PFSK-1 (cell line): ENCODE results near the gene DCLK2.

Source experiments
- REST ChIP-seq, 2 experiments: IDR thresholded peaks; 2 replicates each; pipeline versions ENCODE4 v1.6.1 to v1.8.0; 2011 to 2012; ENCODE audit warnings: low read depth in 2 of 2, low read length in 2 of 2, control low read depth in 1 of 2, inconsistent platforms in 1 of 2, mild to moderate bottlenecking in 1 of 2, moderate library complexity in 1 of 2; ENCODE audit not compliant: insufficient read depth in 1 of 2
- SIN3A ChIP-seq: IDR thresholded peaks from 2 replicates; pipeline ENCODE4 v1.6.1; 2012; ENCODE audit warnings: mild to moderate bottlenecking, low read length, moderate library complexity, borderline replicate concordance; ENCODE audit not compliant: insufficient read depth
- TAF1 ChIP-seq: IDR thresholded peaks from 2 replicates; pipeline ENCODE4 v1.6.1; 2012; ENCODE audit warnings: low read length, control low read depth, borderline replicate concordance; ENCODE audit not compliant: insufficient read depth

DNA sequence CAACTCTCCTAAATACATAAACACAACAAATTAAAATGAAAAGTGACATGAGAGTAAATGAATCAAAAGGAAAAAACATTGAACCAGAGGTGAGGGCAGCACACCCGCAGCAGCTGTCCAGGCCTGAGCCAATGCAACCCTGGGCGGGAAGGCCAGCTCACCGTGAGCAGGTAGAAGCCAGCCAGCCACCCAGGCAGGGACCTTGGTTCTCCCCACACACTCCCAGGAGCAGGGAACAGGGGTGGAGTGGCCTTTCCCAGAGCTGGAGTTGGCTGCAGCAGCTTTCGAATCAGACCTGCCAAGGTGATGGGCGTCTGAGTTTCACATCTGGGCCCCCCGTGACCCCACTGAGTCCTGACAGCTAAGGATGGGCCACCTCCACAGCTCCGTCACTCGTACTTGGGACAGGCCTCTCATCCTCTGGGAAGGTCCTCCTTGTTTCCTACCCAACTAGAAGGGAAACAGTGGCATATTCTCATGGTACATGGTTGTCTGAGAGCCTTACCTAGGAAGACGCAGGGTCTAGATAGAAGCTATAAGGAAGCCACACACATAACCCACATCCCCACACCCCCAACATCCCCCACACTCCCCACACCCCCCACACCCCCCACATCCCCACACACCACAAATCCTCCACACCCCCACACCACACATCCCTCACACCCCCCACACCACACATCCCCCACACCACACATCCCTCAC is 172.2 kb downstream of the DCLK2 start:
- no peak for TF ChIP-seq REST (IDR thresholded peaks at IDR 0.05; ENCODE audit: insufficient read depth in 1 of 2, low read depth in 2 of 2, low read length in 2 of 2)
- no peak for TF ChIP-seq SIN3A
- no peak for TF ChIP-seq TAF1
